ENCODE measurements around the gene LTK.
"Not testable (repeated sequence)": the region's sequence is repeated elsewhere in the genome, so short reads cannot be mapped to it uniquely, and the experiment has no call there.

- TF ChIP-seq CTCF, EZH2phosphoT487 (IDR thresholded peaks at IDR 0.05; ENCODE audit: low read length): not testable (repeated sequence)
Measured at GRCh38 chr15:41469644-41470043, 44.0 kb downstream of the LTK start.

All from MM.1S (cell line).